H1 (cell line): ENCODE results near the gene MGAT4D. TPM values are rescaled to one million over a fixed set of nuclear protein-coding genes. Genes with fewer than 3 reads are reported as not detected.

Experiments used
- CTCF ChIA-PET: fragments of 300-600 bp; sonication (Branson Sonifier 250); formaldehyde crosslinking; loops from one replicate; lab custom pipeline; 2021; ENCODE audit not compliant: partially characterized antibody; lab: Charles Lee
- POLR2A ChIA-PET: fragments of 300-600 bp; sonication (Branson Sonifier 250); formaldehyde crosslinking; loops from one replicate; lab custom pipeline; 2021; ENCODE audit warnings: inconsistent platforms; ENCODE audit not compliant: partially characterized antibody; lab: Charles Lee
- DNase-seq, 2 experiments: peaks; one replicate each; pipeline versions ENCODE4 v3.0.0 to v3.0.0-alpha.2; 2010 to 2022; ENCODE audit warnings: low spot score in 2 of 2, low read depth in 1 of 2, mixed read lengths in 1 of 2
- FAIRE-seq: peaks from 2 replicates; lab custom pipeline; 2011; peaks lifted over from hg19 to GRCh38; lab: Jason Lieb, UNC
- H2AFZ ChIP-seq: 2 replicates; pipeline ENCODE4 v1.8.1; 2012; ENCODE audit warnings: low read length, inconsistent platforms
- H2AK5ac ChIP-seq: 2 replicates; pipeline ENCODE4 v1.6.1; 2013; ENCODE audit warnings: low read depth, low read length
- H2BK120ac ChIP-seq: replicated peaks from 2 replicates; pipeline ENCODE3; 2013; ENCODE audit warnings: low read depth, low read length, inconsistent platforms
- H2BK12ac ChIP-seq: 2 replicates; pipeline ENCODE4 v1.6.1; 2013; ENCODE audit warnings: low read depth, low read length
- H2BK15ac ChIP-seq: 2 replicates; pipeline ENCODE4 v1.6.1; 2013; ENCODE audit warnings: low read length
- H2BK20ac ChIP-seq: 2 replicates; pipeline ENCODE4 v1.6.1; 2013; ENCODE audit warnings: low read length
- H2BK5ac ChIP-seq: 2 replicates; pipeline ENCODE4 v1.6.1; 2013; ENCODE audit warnings: low read depth, low read length
- H3K14ac ChIP-seq: 2 replicates; pipeline ENCODE4 v1.6.1; 2013; ENCODE audit warnings: inconsistent platforms; ENCODE audit not compliant: insufficient read length
- H3K18ac ChIP-seq: 2 replicates; pipeline ENCODE4 v1.6.1; 2013; ENCODE audit warnings: low read length; ENCODE audit errors: extremely low read depth
- H3K23ac ChIP-seq: 2 replicates; pipeline ENCODE4 v1.6.1; 2013; ENCODE audit warnings: inconsistent platforms; ENCODE audit not compliant: insufficient read length
- H3K23me2 ChIP-seq: 2 replicates; pipeline ENCODE4 v1.6.1; 2013; ENCODE audit warnings: low read depth, low read length
- H3K27ac ChIP-seq: 2 replicates; pipeline ENCODE4 v1.6.1; 2011; ENCODE audit warnings: low read depth, low read length, inconsistent platforms
- H3K27me3 ChIP-seq, 4 experiments: replicated peaks in 1 of 4; 1 replicate in 1 of 4; 2 replicates in 3 of 4; pipeline versions ENCODE4 v1.6.1 to v1.8.1; 2011 to 2013; ENCODE audit warnings: low read length in 3 of 4, mild to moderate bottlenecking in 3 of 4, inconsistent platforms in 2 of 4, mixed read lengths in 2 of 4, moderate library complexity in 1 of 4; ENCODE audit not compliant: control insufficient read depth in 3 of 4, insufficient read depth in 3 of 4; ENCODE audit errors: extremely low read depth in 1 of 4
- H3K36me3 ChIP-seq, 4 experiments: 2 replicates each; pipeline versions ENCODE4 v1.6.1 to v1.8.1; 2011 to 2013; ENCODE audit warnings: mild to moderate bottlenecking in 4 of 4, low read length in 3 of 4, moderate library complexity in 2 of 4, control low read depth in 1 of 4, inconsistent platforms in 1 of 4; ENCODE audit not compliant: insufficient read depth in 4 of 4, control insufficient read depth in 2 of 4
- H3K4ac ChIP-seq: replicated peaks from 2 replicates; pipeline ENCODE3; 2013; ENCODE audit warnings: low read length, low read depth, mixed read lengths, inconsistent platforms; ENCODE audit not compliant: insufficient read length
- H3K4me1 ChIP-seq, 4 experiments: replicated peaks in 1 of 4; 1 replicate in 1 of 4; 2 replicates in 3 of 4; pipeline versions ENCODE4 v1.6.1 to v1.8.1; 2011 to 2013; ENCODE audit warnings: low read length in 3 of 4, inconsistent platforms in 2 of 4, mixed read lengths in 1 of 4; ENCODE audit not compliant: insufficient read depth in 4 of 4, control insufficient read depth in 3 of 4
- H3K4me2 ChIP-seq, 2 experiments: 2 replicates each; pipeline versions ENCODE4 v1.6.1 to v1.8.1; 2011 to 2013; ENCODE audit warnings: low read depth in 2 of 2, low read length in 2 of 2, control low read depth in 1 of 2, inconsistent platforms in 1 of 2, mild to moderate bottlenecking in 1 of 2; ENCODE audit not compliant: insufficient read depth in 1 of 2
- H3K4me3 ChIP-seq, 4 experiments: fragments of 200-600, 300-600 bp in 1 of 4; sonication (generic), shearing (Covaris generic), sonication (Bioruptor Twin) in 1 of 4; 2 replicates each; pipeline versions ENCODE4 v1.5.1 to v1.8.1; 2011 to 2016; ENCODE audit warnings: low read length in 4 of 4, low read depth in 3 of 4, control low read depth in 2 of 4, inconsistent platforms in 2 of 4, mild to moderate bottlenecking in 2 of 4, mixed read lengths in 1 of 4, moderate library complexity in 1 of 4; ENCODE audit not compliant: insufficient read depth in 2 of 4; ENCODE audit errors: extremely low read depth in 1 of 4
- H3K56ac ChIP-seq: replicated peaks from 2 replicates; pipeline ENCODE3; 2013; ENCODE audit warnings: low read depth, mild to moderate bottlenecking, mixed read lengths, low read length, inconsistent platforms; ENCODE audit not compliant: insufficient read length
- H3K79me1 ChIP-seq: 2 replicates; pipeline ENCODE4 v1.6.1; 2013; ENCODE audit warnings: low read depth, low read length, control low read depth
- H3K79me2 ChIP-seq, 2 experiments: 2 replicates each; pipeline versions ENCODE4 v1.6.1 to v1.8.1; 2012 to 2013; ENCODE audit warnings: low read length in 2 of 2, mild to moderate bottlenecking in 2 of 2, inconsistent platforms in 1 of 2; ENCODE audit not compliant: insufficient read depth in 2 of 2, control insufficient read depth in 1 of 2
- H3K9ac ChIP-seq, 4 experiments: replicated peaks in 1 of 4; 1 replicate in 1 of 4; 2 replicates in 3 of 4; pipeline versions ENCODE4 v1.6.1 to v1.8.1; 2011 to 2013; ENCODE audit warnings: low read depth in 3 of 4, low read length in 3 of 4, control low read depth in 2 of 4, mild to moderate bottlenecking in 2 of 4, moderate library complexity in 2 of 4, inconsistent platforms in 1 of 4; ENCODE audit errors: extremely low read depth in 1 of 4
- H3K9me3 ChIP-seq, 2 experiments: 2 replicates each; pipeline versions ENCODE4 v1.6.1 to v1.8.1; 2012 to 2013; ENCODE audit warnings: mild to moderate bottlenecking in 2 of 2, moderate library complexity in 2 of 2, control low read depth in 1 of 2, inconsistent platforms in 1 of 2, low read depth in 1 of 2, low read length in 1 of 2, mixed read lengths in 1 of 2; ENCODE audit not compliant: insufficient read depth in 2 of 2
- H4K20me1 ChIP-seq, 2 experiments: replicated peaks in 1 of 2; 2 replicates each; pipeline versions ENCODE3 to v1.8.1; 2011 to 2013; ENCODE audit warnings: inconsistent platforms in 2 of 2, low read length in 2 of 2, mild to moderate bottlenecking in 1 of 2; ENCODE audit not compliant: insufficient read depth in 2 of 2, control insufficient read depth in 1 of 2
- H4K5ac ChIP-seq: 2 replicates; pipeline ENCODE4 v1.6.1; 2013; ENCODE audit warnings: low read length, low read depth, mixed read lengths, inconsistent platforms; ENCODE audit not compliant: insufficient read length
- H4K8ac ChIP-seq: 2 replicates; pipeline ENCODE4 v1.8.0; 2013; ENCODE audit warnings: mild to moderate bottlenecking, moderate library complexity, low read length, inconsistent platforms; ENCODE audit not compliant: insufficient read depth; ENCODE audit errors: extremely low read depth
- H4K91ac ChIP-seq: replicated peaks from 2 replicates; pipeline ENCODE3; 2013; ENCODE audit warnings: low read length, mixed read lengths, inconsistent platforms; ENCODE audit not compliant: insufficient read length
- CREB1 ChIP-seq: IDR thresholded peaks from 2 replicates; pipeline ENCODE4 v1.6.1; 2012; ENCODE audit warnings: inconsistent platforms
- EP300 ChIP-seq, 2 experiments: IDR thresholded peaks; 1 replicate in 1 of 2; 2 replicates in 1 of 2; pipeline ENCODE4 v1.6.1; 2011 to 2012; ENCODE audit warnings: low read depth in 2 of 2, low read length in 2 of 2, mild to moderate bottlenecking in 2 of 2, borderline replicate concordance in 1 of 2, inconsistent platforms in 1 of 2, moderate library complexity in 1 of 2
- EZH2 ChIP-seq: fragments of 200-600 bp; sonication (generic); IDR thresholded peaks from 2 replicates; pipeline ENCODE4 v1.7.1; 2012; ENCODE audit warnings: low read depth, mild to moderate bottlenecking, moderate library complexity, low read length, inconsistent platforms; ENCODE audit not compliant: severe bottlenecking
- GTF2F1 ChIP-seq: IDR thresholded peaks from 2 replicates; pipeline ENCODE4 v1.6.1; 2012; ENCODE audit warnings: low read depth, low read length, improper control_type of control experiment, borderline replicate concordance
- HDAC6 ChIP-seq: IDR thresholded peaks from one replicate; pipeline ENCODE4 v1.7.1; 2012; ENCODE audit warnings: low read depth, mild to moderate bottlenecking, inconsistent platforms, low read length, moderate library complexity
- KDM1A ChIP-seq: fragments of 200-600, 300-600 bp; sonication (generic); IDR thresholded peaks from 2 replicates; pipeline ENCODE4 v1.7.1; 2016; ENCODE audit warnings: mild to moderate bottlenecking, low read length, borderline replicate concordance
- KDM5A ChIP-seq: fragments of 200-600 bp; IDR thresholded peaks from 2 replicates; pipeline ENCODE4 v1.7.1; 2012; ENCODE audit warnings: mild to moderate bottlenecking, low read length, inconsistent platforms, mixed read lengths
- NANOG ChIP-seq: IDR thresholded peaks from 2 replicates; pipeline ENCODE4 v1.6.1; 2011; ENCODE audit warnings: low read length, low read depth, mild to moderate bottlenecking, inconsistent platforms; ENCODE audit not compliant: insufficient read depth, poor library complexity, severe bottlenecking
- NRF1 ChIP-seq: IDR thresholded peaks from 2 replicates; pipeline ENCODE4 v1.6.1; 2011; ENCODE audit warnings: mild to moderate bottlenecking, low read depth, low read length, improper control_type of control experiment
- RXRA ChIP-seq: IDR thresholded peaks from 2 replicates; pipeline ENCODE4 v1.6.1; 2011; ENCODE audit warnings: low read depth, mild to moderate bottlenecking, low read length, moderate library complexity; ENCODE audit not compliant: insufficient read depth
- TAF1 ChIP-seq: IDR thresholded peaks from 2 replicates; pipeline ENCODE4 v1.6.1; 2011; ENCODE audit warnings: mild to moderate bottlenecking, low read depth, low read length
- ZNF274 ChIP-seq: IDR thresholded peaks from 2 replicates; pipeline ENCODE4 v1.7.0; 2012; ENCODE audit warnings: low read length, borderline replicate concordance; ENCODE audit errors: extremely low read depth
- WGBS, 2 experiments: shearing (Covaris generic) in 1 of 2; methylation state at CpG; one replicate each; pipeline versions ENCODE4 v1.1.6 to v1.1.7; 2013 to 2015; ENCODE audit warnings: low lambda C conversion rate in 2 of 2, mixed read lengths in 2 of 2, inconsistent platforms in 1 of 2, low coverage in 1 of 2, missing lambda C conversion rate in 1 of 2; ENCODE audit not compliant: insufficient replicate concordance in 2 of 2, insufficient coverage in 1 of 2, insufficient read length in 1 of 2; ENCODE audit errors: extremely low coverage in 1 of 2, missing lambda C conversion rate in 1 of 2; 5-methylcytosine and 5-hydroxymethylcytosine counted together
- polyA plus RNA-seq, 7 experiments: library from polyadenylated mRNA; depleted of rRNA in 3 of 7; stranded (reverse) in 5 of 7; unstranded in 2 of 7; fragments of >200 nt in 5 of 7; fragments of 200-250 nt in 2 of 7; gene quantifications; 1 replicate in 5 of 7; 2 replicates in 1 of 7; 4 replicates in 1 of 7; pipeline versions ENCODE4 v1.2.1 to v1.2.3, GENCODE V29; 2011 to 2013; ENCODE audit warnings: missing spikeins in 2 of 7, mixed read lengths in 2 of 7
- total RNA-seq: library from RNA; stranded (reverse); fragmentation: NEBNext Ultra II Directional; extraction: Animal tissue kit (Norgen Biotek cat#: 25700); gene quantifications from 2 replicates; pipeline ENCODE4 v1.2.1, GENCODE V29; 2021

The MGAT4D gene
- total and polyA plus RNA-seq, 2 of the 8 experiments (the other 6 are each of a cell fraction or from before 2014, with no cell fraction given) = not detected

DNA sequence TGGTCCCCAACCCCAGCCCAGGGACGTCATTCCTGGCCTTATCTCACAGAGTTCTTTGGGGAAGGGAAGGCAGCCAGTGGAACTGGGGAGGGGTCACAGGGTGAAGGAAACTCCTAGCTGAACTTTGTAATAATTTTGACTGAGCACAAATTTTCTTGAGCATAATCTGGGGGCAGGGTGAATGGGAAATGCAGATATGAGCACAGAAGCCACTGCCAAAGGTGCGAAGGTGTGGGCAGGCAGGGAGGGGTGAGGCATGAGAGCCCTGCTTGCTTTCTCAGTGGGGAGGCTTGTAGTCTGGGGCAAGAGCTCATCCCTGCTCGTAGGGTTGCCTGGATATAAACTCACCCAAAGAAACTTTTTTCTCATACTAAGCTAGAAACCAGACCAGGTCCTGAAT, 34.9 kb downstream of the MGAT4D start:
- Histone ChIP-seq H2BK12ac (no peak overlapping the region), H2BK5ac (no peak overlapping the region), H2AK5ac (no peak overlapping the region), H3K14ac (no peak overlapping the region), H3K23ac (no peak overlapping the region), H3K56ac (no peak overlapping the region), H2BK15ac (no peak overlapping the region), H3K27me3 (no peaks in the 10 kb centered on the region), H3K79me1 (no peaks in the 10 kb centered on the region), H4K5ac (no peak overlapping the region), H2AFZ (no peak overlapping the region; the same call in 1 of the 2 replicates), H4K20me1 (no peaks in the 10 kb centered on the region), H3K4me3 (no peak overlapping the region), H3K9me3 (no peaks in the 10 kb centered on the region), H3K23me2 (no peaks in the 10 kb centered on the region), H3K4me1 (no peaks in the 10 kb centered on the region), H2BK120ac (no peak overlapping the region), H3K27ac (no peak overlapping the region), H2BK20ac (no peak overlapping the region), H3K4ac (no peak overlapping the region), H3K4me2 (no peak overlapping the region), H4K91ac (no peak overlapping the region), H3K9ac (no peak overlapping the region), H4K8ac (no peak overlapping the region), H3K18ac (no peak overlapping the region), H3K79me2 (no peaks in the 10 kb centered on the region), H3K36me3 (no peaks in the 10 kb centered on the region)
- DNase-seq (no peak), FAIRE-seq (no peak)
- WGBS, 2 experiments = 89% methylated on average over 3 of the region's 3 CpGs; no CpG with 5 or more reads in 1 of the 2 experiments
- POLR2A ChIA-PET = no interaction called here
- CTCF ChIA-PET = interaction anchor here (1.3 to 2.7 kb wide), 3 partner anchors 15 to 103 kb away, joined by 3 to 8 read pairs (median 3); no protein-coding TSS in a partner anchor
- TF ChIP-seq EP300 (IDR thresholded peaks at IDR 0.05; ENCODE audit: borderline replicate concordance in 1 of 2, low read depth in 2 of 2, low read length in 2 of 2) = no peak
- no peak for TF ChIP-seq NANOG
- TF ChIP-seq ZNF274 = no peak
- no peak for TF ChIP-seq KDM5A
- TF ChIP-seq TAF1 = no peak
- no peak for TF ChIP-seq CREB1
- no peak for TF ChIP-seq GTF2F1
- no peak for TF ChIP-seq EZH2
- no peak for TF ChIP-seq RXRA
- TF ChIP-seq HDAC6 = no peak
- TF ChIP-seq KDM1A = no peak
- TF ChIP-seq NRF1 = no peak
